CD4-positive, alpha-beta T cell treated with Interleukin-1 beta for 1 hour (primary cell): ENCODE data around the gene LATS2.
"Not testable (repeated sequence)": the region's sequence is repeated elsewhere in the genome, so short reads cannot be mapped to it uniquely, and the experiment has no call there.

Experiments used
- DNase-seq, 2 donors: peaks; one replicate each; pipeline ENCODE4 v3.0.0-alpha.2; 2020 to 2022

Gene LATS2

DNA sequence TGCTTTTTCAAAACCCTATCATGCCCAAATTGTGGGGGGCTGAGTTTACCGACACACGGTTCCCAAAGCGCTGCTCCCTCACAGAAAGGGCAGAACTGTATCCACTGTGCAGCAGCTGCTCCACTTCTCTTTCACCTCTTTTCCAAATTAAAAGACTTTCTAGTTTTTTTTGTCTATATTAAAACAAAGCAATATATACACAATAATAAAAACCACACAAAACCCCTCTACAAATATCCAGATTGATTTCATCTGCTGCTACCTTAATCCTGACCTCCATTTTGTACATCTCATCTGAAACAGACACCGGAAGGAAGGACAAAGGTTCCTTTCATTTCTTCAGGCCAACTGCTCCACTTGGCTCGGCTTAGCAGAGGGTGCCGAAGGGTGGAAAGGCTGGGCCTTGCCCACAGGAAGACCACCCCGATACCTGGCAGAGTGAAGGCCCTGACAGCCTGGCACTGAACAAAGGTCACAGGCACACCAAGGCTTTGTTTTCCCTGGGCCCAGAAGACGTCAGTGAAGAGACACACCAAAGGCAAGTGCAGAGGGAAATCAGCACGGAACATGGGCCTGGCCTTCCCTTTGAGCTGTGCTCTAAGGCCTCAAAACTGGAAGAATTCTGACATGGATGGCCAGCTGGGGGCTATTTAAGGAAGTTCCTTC is 71.6 kb downstream of the LATS2 start:
- DNase-seq, result no peak

DNA sequence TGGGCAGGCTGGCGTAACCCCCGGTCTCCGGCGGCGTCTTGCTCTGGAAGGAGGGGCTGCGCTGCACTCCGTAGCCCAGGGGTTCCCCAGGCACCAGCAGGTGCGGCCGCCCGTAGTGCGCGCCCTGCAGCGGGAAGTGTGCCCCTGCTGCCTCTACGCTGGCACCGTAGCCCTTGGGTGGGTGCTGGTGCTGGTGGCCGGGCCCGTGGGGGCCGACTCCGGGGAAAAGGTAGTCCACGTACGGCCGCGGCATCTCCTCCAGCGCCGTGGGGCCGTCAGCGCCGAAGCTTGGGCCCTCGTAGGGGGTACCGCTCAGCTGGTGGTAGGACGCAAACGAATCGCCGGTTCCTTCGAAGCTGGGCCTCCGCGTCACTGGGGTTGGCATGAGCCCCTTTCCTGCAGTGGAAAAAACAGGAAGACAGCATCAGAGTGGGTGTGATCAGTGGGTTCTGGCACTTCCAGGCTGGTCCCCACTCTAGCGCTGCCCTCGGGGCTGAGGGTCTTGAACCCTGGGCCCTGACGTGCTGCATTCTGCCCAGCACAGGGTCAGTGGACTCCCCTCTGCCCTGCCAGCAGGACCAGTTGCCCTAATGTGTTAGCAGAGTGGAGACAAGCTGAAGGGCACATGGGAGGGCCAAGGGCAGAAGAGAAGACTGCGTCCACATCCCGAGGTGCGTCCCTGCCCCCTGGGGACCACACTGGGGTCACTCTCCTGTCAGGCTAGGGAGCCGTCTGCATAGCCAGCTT is 72.3 kb downstream of the LATS2 start:
- DNase-seq, result no peak

DNA sequence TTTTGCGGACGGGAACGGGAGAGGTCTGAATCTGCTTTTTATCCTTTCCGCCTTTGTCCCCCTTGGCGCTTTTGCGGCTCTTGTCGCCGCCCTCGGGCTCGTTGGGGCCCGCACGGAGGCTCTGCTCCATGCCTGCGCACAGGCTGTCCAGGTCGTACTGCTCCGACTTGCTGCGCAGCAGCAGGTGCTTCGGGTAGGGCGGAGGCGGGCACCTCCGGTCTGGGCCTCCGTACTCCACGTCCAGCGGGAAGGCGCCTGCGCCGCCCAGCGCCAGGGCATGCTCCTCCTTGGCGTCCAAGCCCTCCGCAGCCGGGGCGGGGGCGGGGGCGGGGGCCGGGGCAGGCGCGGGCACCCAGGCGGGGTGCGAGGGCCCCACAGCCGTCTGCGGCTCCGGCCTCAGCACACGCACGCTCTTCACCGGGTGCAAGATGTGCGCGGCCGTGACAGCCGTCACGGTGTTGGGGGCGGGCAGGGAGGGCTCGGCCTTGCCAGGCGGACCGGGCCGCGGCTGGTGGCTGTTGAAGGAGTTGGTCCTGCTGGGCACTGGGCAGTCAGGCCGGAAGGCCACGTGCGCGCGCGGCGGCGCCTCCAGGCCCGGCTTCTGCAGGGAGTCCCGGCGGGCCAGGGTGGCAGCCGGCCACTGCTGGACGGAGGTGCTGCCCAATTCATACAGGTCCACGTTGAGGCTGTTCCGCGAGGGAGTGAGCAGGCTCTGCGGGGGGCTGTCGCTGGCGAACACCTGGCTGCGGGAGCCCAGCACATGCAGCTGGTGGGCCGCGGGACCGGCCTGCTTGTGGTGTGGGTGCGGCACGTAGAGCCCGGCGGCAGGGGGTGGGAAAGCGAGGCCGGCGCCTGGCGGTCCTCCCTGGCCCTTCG is 73.1 kb downstream of the LATS2 start:
- DNase-seq, result no peak

DNA sequence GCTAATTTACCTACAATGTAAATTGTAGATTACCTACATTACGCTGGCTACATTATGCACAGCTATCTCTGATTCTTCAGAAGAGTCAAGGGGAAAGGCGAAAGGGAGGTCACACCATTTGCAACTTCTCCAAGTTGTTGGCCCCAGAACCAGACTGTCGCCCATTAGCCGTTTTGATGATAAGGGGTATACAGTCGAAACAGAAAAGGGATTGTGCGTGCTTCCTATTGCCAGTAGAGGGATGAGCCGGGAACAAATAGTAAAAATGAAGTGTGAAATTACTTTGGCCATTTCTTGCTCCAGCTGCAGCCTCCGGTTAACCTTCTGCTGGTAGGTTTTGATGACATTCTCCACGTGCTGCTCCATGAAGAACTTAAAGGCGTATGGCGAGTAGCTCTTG is 73.8 kb downstream of the LATS2 start:
- DNase-seq, result no peak

DNA sequence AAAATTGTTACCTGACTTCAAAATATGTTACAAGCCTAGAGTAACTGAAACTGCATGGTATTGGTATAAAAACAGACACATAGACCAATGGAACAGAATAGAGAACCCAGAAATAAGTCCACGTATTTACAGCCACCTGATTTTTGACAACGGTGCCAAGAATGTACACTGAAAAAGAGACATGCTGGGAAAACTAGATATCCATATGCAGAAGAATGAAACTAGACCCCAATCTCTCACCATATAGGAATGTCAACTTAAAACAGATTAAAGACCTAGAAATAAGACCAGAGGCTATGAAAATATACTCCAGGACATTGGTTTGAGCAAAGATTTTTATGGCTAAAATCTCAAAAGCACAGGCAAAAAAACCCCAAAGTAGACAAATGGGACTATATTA is 76.5 kb downstream of the LATS2 start:
- no peak for DNase-seq

DNA sequence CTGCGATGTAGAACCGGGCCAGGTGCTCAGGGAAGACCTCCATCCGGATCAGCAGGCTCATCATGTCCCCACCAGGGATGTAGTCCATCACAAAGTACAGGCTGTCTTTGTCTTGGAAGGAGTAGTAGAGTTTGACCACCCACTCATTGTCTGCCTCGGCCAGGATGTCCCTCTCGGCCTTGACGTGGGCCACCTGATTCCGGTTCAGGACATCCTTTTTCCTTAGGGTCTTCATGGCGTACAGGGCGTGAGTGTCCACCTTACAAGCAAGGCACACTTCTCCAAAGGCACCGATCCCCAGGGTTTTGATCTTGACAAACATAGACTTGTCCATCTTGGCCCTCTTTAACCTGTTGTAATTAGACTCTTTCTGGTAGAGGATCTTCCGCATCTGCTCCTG is 78.0 kb downstream of the LATS2 start:
- no peak for DNase-seq

DNA sequence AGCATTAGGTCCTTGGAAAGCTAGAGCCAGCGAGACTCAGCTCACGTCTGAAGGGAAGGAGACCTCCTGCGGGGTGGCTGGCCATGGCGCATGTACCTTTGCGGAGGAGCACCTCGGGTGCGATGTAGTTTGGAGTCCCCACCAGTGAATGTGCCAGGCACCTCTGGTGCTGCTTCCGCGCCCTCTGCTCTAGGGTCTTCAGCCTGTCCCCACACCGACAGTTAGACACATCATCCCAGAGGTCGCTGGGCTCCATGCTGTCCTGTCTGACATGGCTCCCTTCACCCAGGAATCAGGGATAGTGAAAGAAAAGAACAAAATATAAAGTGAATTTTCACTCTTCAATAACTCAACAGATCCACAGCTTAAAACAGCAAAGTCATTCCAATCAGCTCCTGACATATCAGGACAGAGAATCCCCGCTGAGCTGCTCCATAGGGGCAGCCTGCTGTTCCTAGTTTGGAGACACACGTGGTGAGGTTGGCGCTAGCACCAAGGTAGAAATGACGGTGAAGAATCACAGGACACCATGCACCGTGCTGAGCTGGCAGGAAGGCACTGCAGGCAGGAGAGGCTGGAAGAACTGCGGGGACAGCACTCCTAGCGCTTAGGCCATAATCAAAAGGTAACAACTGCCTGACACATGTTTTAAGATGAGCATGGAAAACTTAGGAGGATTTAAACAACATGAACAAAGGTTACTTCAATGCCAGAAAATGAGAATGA is 79.9 kb downstream of the LATS2 start:
- no peak for DNase-seq

DNA sequence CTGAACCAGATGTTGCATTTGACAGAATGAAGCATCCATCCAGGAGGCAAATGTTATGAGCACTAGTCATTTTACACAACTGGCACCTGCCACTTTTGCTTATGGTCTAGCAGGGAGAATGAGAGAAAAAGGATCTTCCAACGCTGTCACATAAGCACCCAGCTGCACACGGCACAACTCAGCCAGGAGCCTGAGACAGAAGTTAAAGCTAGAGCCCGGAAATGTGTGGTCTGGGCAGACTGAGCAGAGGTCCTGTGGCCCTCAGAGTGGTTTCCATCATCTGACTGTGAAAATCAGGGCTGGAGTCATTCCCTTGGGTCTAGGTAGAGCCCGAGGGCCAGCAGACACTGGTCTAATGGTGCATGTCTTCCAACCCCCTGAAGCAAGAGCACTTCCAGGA is 80.5 kb downstream of the LATS2 start:
- DNase-seq, result no peak

DNA sequence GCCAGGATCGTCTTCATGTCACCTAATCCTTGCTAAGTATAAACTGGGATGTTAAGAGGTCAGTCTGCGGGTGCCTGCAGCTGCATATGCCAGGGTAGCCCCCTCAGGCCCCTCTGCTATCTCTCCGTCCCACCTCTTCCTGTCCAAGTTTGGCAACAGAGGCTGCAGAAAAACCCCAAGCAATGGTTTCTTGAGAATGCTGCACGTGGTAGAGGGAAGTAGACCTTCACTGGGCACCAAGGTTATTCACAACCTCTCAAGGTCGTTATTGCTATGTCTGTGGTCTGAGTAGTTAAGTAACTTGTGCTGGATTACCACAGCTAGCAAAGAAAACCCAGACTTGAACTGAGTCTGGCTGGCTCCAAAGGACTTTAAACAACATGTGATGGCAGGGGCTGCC is 81.0 kb downstream of the LATS2 start:
- no peak for DNase-seq

DNA sequence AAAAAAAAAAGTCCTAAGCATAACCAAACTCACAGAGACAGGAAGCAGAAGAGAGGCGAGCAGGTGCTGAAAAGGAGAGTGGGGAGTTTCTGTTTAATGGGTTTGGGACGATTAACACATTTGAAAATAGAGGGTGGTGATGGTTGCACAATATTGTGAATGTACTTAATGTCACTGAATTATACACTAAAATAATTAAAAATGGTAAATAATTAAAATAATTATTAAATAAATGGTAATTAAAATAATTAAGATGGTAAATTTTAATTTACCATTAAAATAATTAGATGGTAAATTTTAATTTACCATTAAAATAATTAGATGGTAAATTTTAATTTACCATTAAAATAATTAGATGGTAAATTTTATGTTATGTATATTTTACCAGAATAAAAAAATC is 84.0 kb downstream of the LATS2 start:
- no peak for DNase-seq

DNA sequence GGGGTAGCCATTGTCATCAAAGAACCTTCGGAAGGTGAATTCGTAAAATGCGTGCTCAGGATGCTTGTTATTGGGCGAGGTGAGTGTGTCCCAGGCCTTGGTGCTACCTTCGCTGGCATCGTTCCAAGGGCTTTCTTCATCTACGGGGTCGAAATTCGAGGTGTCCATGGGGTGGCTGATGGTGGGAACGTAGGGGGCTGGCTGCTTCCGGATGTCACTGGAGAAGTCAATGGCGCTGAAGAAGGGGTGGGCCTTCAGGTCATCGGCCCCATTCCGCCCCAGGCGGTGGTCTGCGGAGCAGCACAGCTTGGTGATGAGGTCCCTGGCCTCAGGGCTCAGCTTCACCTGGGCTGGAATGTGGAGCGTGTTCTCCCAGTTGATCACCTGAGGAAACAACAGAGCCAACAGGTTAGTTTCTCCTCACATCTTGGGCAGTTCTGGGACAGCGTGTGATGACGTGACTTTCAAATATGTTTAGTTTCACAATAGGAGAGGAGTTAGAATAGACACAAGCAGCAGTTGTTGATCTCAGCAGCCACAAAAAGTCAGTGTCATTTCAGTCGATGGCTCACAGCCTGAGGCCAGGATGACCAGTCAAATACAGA is 86.3 kb downstream of the LATS2 start:
- DNase-seq, result no peak

DNA sequence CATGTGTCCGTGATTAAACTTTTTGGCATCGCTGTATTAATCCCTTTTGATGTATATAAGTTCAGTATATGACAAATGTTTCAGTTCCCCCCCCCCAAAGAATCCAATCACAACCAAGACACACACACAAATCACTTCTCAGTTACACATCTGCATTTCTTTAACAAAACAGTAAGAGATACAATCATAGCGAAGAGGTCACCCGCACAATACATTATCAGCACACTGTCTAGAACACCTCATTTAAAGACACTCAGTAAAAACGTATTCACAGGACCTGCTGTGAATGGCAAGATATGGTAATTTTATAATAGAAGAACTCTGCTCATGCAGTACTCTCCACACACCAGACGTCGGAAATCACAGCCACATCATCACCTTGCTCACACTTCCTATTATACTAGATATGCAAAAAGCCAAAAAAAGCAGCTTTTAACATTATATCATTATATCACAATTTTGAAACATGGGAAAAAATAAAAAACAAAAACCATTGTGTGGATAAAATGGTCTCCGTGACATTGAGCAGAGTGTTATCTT is 87.4 kb downstream of the LATS2 start:
- no peak for DNase-seq

DNA sequence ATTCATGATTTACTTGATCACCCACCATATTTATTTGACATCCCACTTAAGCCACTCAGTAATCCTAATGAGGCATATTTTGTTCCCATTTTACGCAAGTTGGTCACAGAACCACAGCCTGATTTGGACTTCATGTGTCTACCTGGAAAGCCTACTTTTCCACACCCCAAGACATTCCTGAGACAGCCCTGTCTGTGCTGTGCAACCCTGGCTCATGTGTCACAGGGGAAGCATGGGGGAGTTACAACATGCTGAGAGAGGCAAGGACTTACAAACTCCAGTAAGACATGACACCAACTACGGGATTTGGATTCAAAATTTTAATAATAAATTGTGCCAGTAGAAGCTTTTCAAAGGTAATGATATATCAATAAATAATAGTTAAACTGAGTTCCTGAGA is 88.7 kb downstream of the LATS2 start:
- no peak for DNase-seq

DNA sequence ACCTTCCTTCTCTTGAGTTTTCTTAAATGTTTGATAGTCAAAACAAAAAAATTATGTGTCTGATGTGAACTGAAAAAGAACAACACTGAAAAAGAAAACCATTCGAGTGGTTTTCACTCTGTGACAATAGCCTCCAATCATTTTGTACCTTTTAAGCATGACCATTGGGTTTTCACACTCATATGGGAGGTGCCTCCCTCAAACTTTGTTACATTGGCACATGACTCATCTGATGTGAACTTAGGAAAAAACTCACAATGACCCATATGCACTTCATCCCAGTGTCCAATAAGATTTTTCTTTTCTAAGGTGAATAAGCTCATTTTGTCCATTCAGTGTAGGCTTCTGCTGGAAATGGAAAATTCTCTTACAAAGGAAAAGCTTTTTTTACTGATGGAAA is 92.2 kb downstream of the LATS2 start:
- no peak for DNase-seq

DNA sequence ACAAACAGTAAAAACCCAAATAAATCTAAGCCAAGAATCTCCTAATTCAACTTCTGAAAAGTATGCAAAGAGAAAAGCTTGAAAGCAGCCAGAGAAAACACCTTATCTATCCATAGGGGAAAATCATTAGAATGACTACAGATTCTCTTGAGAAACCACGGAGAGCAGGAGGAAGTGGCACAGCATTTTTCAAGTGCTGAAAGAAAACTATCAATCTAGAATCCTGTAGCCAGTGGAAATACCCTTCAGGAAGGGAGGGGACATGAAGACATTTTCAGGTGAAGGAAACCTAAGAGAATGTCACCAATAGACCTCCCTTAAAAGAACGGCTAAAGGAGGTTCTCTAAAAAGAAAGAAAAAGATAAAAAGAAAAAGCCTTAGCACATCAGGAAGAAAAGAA is 92.6 kb downstream of the LATS2 start:
- no peak for DNase-seq

DNA sequence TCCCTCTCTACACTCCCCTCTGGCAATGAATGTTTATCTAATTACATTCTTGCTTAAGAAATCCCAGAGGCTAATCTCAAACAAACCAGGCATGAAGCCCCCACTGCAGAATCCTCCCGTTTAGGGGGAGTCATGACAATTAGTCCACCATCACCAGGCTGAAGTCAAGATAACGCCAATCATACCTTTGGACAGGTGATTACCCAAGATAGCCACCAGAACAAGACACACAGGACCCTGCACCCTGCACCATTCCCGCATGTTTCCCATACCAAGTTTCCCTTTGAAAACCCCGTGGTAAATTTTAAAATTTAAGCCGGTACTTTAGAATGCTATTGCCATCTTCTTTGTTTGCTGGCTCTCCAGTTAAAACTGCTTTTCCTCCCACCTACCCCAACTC is 94.0 kb downstream of the LATS2 start:
- no peak for DNase-seq

DNA sequence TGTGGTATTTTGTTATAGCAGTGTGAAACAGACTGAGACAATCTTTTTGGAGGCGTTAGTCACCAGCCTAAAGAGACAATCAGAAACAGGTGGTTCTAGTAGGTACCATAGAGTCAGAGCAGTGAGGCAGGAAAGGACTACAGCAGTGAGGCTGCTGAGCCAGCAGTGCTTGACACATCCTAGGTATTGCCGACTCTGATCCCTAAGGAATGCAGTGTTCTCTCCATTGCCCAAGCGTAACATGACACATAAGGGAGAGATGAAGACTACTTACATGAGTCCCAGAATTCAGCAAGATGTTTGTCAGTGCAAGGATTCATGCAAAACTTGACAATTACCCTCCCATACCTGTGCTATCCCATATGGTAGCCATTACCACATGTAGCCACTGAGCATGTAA is 96.5 kb downstream of the LATS2 start:
- DNase-seq, result no peak

DNA sequence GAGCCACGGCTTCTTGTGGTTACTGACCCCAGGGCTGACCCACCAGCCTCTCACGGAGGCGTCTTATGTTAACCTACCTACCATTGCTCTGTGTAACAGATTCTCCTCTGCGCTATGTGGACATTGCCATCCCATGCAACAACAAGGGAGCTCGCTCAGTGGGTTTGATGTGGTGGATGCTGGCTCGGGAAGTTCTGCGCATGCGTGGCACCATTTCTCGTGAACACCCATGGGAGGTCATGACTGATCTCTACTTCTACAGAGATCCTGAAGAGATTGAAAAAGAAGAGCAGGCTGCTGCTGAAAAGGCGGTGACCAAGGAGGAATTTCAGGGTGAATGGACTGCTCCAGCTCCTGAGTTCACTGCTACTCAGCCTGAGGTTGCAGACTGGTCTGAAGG is 99.7 kb downstream of the LATS2 start:
- DNase-seq, result not testable (repeated sequence)

DNA sequence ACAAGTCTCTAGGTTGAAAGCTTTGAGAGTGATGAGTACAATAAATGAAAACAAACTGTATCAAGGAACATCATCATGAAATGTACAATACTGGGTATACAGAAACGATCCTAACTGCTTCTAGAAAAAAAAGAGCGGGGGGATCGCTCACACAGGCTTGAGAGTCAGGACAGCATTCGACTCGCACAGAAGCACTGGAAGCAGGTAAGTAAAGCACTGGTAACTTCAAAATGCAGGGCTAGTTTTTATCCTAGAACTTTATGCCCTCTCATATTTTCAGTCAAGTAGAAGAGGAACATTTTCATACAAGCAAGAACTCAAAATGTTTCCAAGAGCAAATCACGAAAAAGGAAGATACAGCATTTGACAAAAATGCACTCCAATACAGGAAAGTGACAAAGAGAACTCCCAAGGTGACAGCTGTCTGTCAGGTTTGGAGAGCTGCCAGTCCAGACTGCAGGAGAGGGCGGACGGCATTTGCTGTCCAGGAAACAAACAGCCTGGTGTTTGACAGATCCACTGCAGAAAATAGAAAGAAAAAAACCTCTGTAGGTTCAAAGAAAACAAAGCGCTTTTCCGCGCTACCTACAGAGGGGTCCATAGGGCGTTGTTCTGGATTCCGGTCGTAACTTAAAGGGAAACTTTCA is 100.6 kb downstream of the LATS2 start:
- DNase-seq, result no peak

DNA sequence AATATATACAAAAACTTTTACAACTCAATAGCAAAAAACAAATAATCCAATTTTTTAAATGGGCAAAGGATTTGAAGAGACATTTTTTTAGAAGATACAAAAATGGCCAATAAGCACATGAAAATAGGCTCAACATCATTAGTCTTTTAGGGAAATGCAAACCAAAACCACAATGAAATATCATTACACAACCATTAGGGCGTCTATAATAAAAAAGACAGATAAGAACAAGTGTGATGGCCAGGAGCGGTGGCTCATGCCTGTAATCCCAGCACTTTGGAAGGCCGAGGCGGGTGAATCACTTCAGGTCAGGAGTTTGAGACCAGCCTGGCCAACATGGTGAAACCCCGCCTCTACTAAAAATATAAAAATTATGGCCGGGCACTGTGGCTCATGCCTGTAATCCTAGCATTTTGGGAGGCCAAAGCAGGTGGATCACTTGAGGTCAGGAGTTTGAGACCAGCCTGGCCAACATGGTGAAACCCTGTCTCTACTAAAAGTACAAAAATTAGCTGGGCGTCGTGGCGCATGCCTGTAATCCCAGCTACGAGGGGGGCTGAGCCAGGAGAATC is 104.3 kb downstream of the LATS2 start:
- DNase-seq, result not testable (repeated sequence)

DNA sequence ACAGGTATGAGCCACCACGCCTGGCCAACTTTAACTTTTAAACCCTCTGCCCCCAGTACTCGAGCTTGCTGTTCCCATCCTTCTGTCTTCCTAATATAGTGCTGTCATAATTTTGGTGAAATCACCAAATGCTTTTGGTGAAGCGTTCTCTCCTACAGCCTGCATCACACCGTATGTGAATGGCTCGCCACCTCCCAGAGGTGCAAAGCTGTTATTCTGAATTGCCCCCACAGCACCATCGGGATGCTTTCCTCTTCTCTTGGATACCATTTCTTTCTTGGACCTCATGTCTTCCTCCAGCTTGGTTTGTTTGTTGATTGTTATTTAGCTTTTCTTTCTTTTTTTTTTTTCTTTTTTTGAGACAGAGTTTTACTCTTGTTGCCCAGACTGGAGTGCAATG is 105.9 kb downstream of the LATS2 start:
- DNase-seq, result no peak
